Endothelial cell of umbilical vein (primary cell): ENCODE results near the gene SUOX. TPM values are rescaled to one million over a fixed set of nuclear protein-coding genes. Genes with fewer than 3 reads are reported as not detected.

Experiments
- BruUV-seq: library from RNA; stranded (reverse); fragments of 400-500 nt; replicated peaks from 2 replicates; lab custom pipeline; 2021; lab: Mats Ljungman, UMichigan
- CTCF ChIA-PET: fragments of 300-600, 350-600 bp; sonication (Branson Sonifier 250); formaldehyde crosslinking; loops from one replicate; lab custom pipeline; 2021; ENCODE audit warnings: antibody characterized with exemption, inconsistent platforms; lab: Charles Lee
- POLR2A ChIA-PET: fragments of 300-600, 350-600 bp; sonication (Branson Sonifier 250); formaldehyde crosslinking; loops from one replicate; lab custom pipeline; 2021; ENCODE audit warnings: antibody characterized with exemption, inconsistent platforms; lab: Charles Lee
- DNase-seq: peaks from one replicate; pipeline ENCODE4 v3.0.0-alpha.2; 2011; ENCODE audit warnings: low read depth, low spot score
- FAIRE-seq: peaks from 2 replicates; lab custom pipeline; 2011; peaks lifted over from hg19 to GRCh38; lab: Jason Lieb, UNC
- H2AFZ ChIP-seq: 2 replicates; pipeline ENCODE4 v1.6.0; 2012; ENCODE audit warnings: low read depth, low read length, control low read depth, inconsistent platforms
- H3K27ac ChIP-seq: 2 replicates; pipeline ENCODE4 v1.5.1; 2011; ENCODE audit warnings: low read depth, mild to moderate bottlenecking, control low read depth, low read length, moderate library complexity; ENCODE audit not compliant: insufficient read depth
- H3K27me3 ChIP-seq, 2 experiments: 2 replicates each; pipeline versions ENCODE4 v1.6.0 to v1.6.1; 2011; ENCODE audit warnings: low read length in 2 of 2, mixed read lengths in 1 of 2; ENCODE audit not compliant: control insufficient read depth in 2 of 2, insufficient read depth in 2 of 2
- H3K36me3 ChIP-seq, 2 experiments: 2 replicates in 1 of 2; 3 replicates in 1 of 2; pipeline ENCODE4 v1.5.1; 2011; ENCODE audit warnings: low read length in 2 of 2, mild to moderate bottlenecking in 1 of 2, moderate library complexity in 1 of 2; ENCODE audit not compliant: control insufficient read depth in 2 of 2, insufficient read depth in 2 of 2; ENCODE audit errors: extremely low read depth in 1 of 2
- H3K4me1 ChIP-seq: 3 replicates; pipeline ENCODE4 v1.5.1; 2011; ENCODE audit warnings: mild to moderate bottlenecking, low read length; ENCODE audit not compliant: control insufficient read depth, insufficient read depth; ENCODE audit errors: extremely low read depth
- H3K4me2 ChIP-seq: 2 replicates; pipeline ENCODE4 v1.6.1; 2011; ENCODE audit warnings: low read length, control low read depth, mixed read lengths; ENCODE audit not compliant: insufficient read depth
- H3K4me3 ChIP-seq, 3 experiments: fragments of 200-600 bp in 1 of 3; sonication (generic), shearing (Covaris generic) in 1 of 3; replicated peaks in 1 of 3; 2 replicates each; pipeline ENCODE4 v1.5.1; 2011 to 2016; ENCODE audit warnings: control low read depth in 3 of 3, low read length in 3 of 3, mild to moderate bottlenecking in 2 of 3, inconsistent platforms in 1 of 3, low read depth in 1 of 3, moderate library complexity in 1 of 3; ENCODE audit not compliant: insufficient read depth in 1 of 3
- H3K79me2 ChIP-seq: 2 replicates; pipeline ENCODE4 v1.6.0; 2012; ENCODE audit warnings: low read length, inconsistent platforms; ENCODE audit not compliant: control insufficient read depth, insufficient read depth
- H3K9ac ChIP-seq: replicated peaks from 2 replicates; pipeline ENCODE3; 2011; ENCODE audit warnings: low read length, control low read depth; ENCODE audit not compliant: insufficient read depth; ENCODE audit errors: extremely low read depth
- H3K9me1 ChIP-seq: replicated peaks from 3 replicates; pipeline ENCODE4 v1.6.0; 2011; ENCODE audit warnings: mild to moderate bottlenecking, low read length; ENCODE audit not compliant: control insufficient read depth, insufficient read depth; ENCODE audit errors: extremely low read depth
- H3K9me3 ChIP-seq: replicated peaks from 2 replicates; pipeline ENCODE4 v1.5.1; 2012; ENCODE audit warnings: low read length, inconsistent platforms; ENCODE audit not compliant: control insufficient read depth, insufficient read depth
- H4K20me1 ChIP-seq: replicated peaks from 2 replicates; pipeline ENCODE3; 2011; ENCODE audit warnings: mild to moderate bottlenecking, low read length; ENCODE audit not compliant: control insufficient read depth, insufficient read depth; ENCODE audit errors: extremely low read depth
- CTCF ChIP-seq, 2 donors: IDR thresholded peaks; 1 replicate in 1 of 2; 2 replicates in 1 of 2; pipeline ENCODE4 v1.5.1; 2011; ENCODE audit warnings: low read length in 2 of 2, mild to moderate bottlenecking in 2 of 2, moderate library complexity in 2 of 2, control low read depth in 1 of 2, inconsistent platforms in 1 of 2, low read depth in 1 of 2; ENCODE audit not compliant: insufficient read depth in 1 of 2; ENCODE audit errors: extremely low read depth in 1 of 2
- EZH2 ChIP-seq: IDR thresholded peaks from 2 replicates; pipeline ENCODE4 v1.6.1; 2012; ENCODE audit warnings: borderline replicate concordance, low read depth, mild to moderate bottlenecking, moderate library complexity, low read length, inconsistent platforms; ENCODE audit not compliant: severe bottlenecking
- FOS ChIP-seq: IDR thresholded peaks from 2 replicates; pipeline ENCODE4 v1.6.1; 2011; ENCODE audit warnings: mild to moderate bottlenecking, low read length, moderate library complexity, borderline replicate concordance; ENCODE audit not compliant: insufficient read depth
- GATA2 ChIP-seq: IDR thresholded peaks from 2 replicates; pipeline ENCODE4 v1.7.0; 2011; ENCODE audit warnings: low read depth, mild to moderate bottlenecking, moderate library complexity, mixed read lengths, low read length; ENCODE audit not compliant: insufficient read length, insufficient read depth
- JUN ChIP-seq: IDR thresholded peaks from 2 replicates; pipeline ENCODE4 v1.6.1; 2011; ENCODE audit warnings: borderline replicate concordance, low read depth; ENCODE audit not compliant: insufficient read length, insufficient read depth
- MAX ChIP-seq: IDR thresholded peaks from 2 replicates; pipeline ENCODE4 v1.6.1; 2011; ENCODE audit not compliant: insufficient read depth, insufficient read length
- MYC ChIP-seq: IDR thresholded peaks from one replicate; pipeline ENCODE4 v1.6.1; 2011; ENCODE audit warnings: mild to moderate bottlenecking, low read depth, low read length
- POLR2A ChIP-seq: IDR thresholded peaks from 2 replicates; pipeline ENCODE4 v1.6.1; 2012; ENCODE audit warnings: low read depth, mild to moderate bottlenecking, control low read depth, low read length
- POLR2AphosphoS5 ChIP-seq: IDR thresholded peaks from 2 replicates; pipeline ENCODE4 v1.6.1; 2012; ENCODE audit warnings: low read depth, mild to moderate bottlenecking, control low read depth, low read length, moderate library complexity; ENCODE audit not compliant: insufficient read depth
- dilution Hi-C: fragments of 300-500 bp; cut with MboI; formaldehyde crosslinking; loops from one replicate; pipeline ENCODE4 v1.15.0; 2019; ENCODE audit warnings: low sequenced_read_pairs; ENCODE audit not compliant: extremely low pct_ligation_motif_present
- intact Hi-C: fragments of 100-400 bp; cut with micrococcal nuclease; formaldehyde crosslinking; loops from one replicate; pipeline ENCODE4 v1.10.0; 2022
- polyA plus RNA-seq, 4 experiments: library from polyadenylated mRNA; depleted of rRNA in 3 of 4; stranded (reverse) in 3 of 4; unstranded in 1 of 4; fragments of >200 nt; gene quantifications; 2 replicates each; pipeline versions ENCODE4 v1.2.1 to v1.2.3, GENCODE V29; 2011 to 2012; ENCODE audit warnings: missing spikeins in 1 of 4
- total RNA-seq: library from RNA; stranded (reverse); gene quantifications from 2 replicates; pipeline ENCODE4 v1.2.3, GENCODE V29; 2021

SUOX gene
- total and polyA plus RNA-seq, 2 donors (not counting 3 experiments of a cell fraction or from before 2014, with no cell fraction given), result 24.3 to 31.4 TPM

GRCh38 chr12:56038022-56038655, 41.1 kb downstream of the SUOX start:
- BruUV-seq, result no TSS peak

More at GRCh38 chr12:56038022-56038655, 41.1 kb downstream of the SUOX start:
- Histone ChIP-seq H3K79me2 (peaks cover 13% of the 10 kb centered on the region), H3K4me3 (no peak overlapping the region), H3K4me2 (no peak overlapping the region), H3K36me3 (peaks cover 0 to 7% of the 10 kb centered on the region in 2 experiments), H3K27me3 (no peaks in the 10 kb centered on the region), H3K9me3 (no peaks in the 10 kb centered on the region), H3K9me1 (no peaks in the 10 kb centered on the region), H4K20me1 (peaks cover 2% of the 10 kb centered on the region), H2AFZ (no peak overlapping the region), H3K27ac (no peak overlapping the region), H3K9ac (no peak overlapping the region), H3K4me1 (peaks cover 10% of the 10 kb centered on the region)
- FAIRE-seq (no peak), DNase-seq (no peak)
- TF ChIP-seq MAX, result no peak
- no peak for TF ChIP-seq EZH2
- TF ChIP-seq JUN, result no peak
- no peak for TF ChIP-seq POLR2A
- no peak for TF ChIP-seq POLR2AphosphoS5
- no peak for TF ChIP-seq GATA2
- TF ChIP-seq FOS, result no peak
- TF ChIP-seq CTCF (IDR thresholded peaks at IDR 0.05; ENCODE audit: extremely low read depth in 1 of 2, insufficient read depth in 1 of 2, low read depth in 1 of 2, low read length in 2 of 2), result no peak
- no peak for TF ChIP-seq MYC
- POLR2A ChIA-PET, result no interaction called here
- intact Hi-C loops (no loop called here), dilution Hi-C loops (no loop called here)
- CTCF ChIA-PET, result interaction anchor here (0.7 to 1.7 kb wide), 4 partner anchors 9 to 42 kb away, joined by 3 to 11 read pairs (median 6); no protein-coding TSS in a partner anchor
